Thoracic aorta (tissue), 2 donors: ENCODE results near the gene IL1RL2. TPM values are rescaled to one million over a fixed set of nuclear protein-coding genes. Genes with fewer than 3 reads are reported as not detected.

ENCODE experiments used
- ATAC-seq: fragments of 150-250 bp; one replicate; pipeline ENCODE4 v1.8.0; 2017; ENCODE audit warnings: low read depth; ENCODE audit not compliant: insufficient number of reproducible peaks, low FRiP score
- DNase-seq: peaks from one replicate; pipeline ENCODE4 v3.0.0-alpha.2; 2020; ENCODE audit warnings: low spot score
- H3K27ac ChIP-seq, 2 donors: fragments of 200-600 bp; sonication (generic); 1 replicate in 1 of 2; 2 replicates in 1 of 2; pipeline ENCODE4 v1.5.1; 2016; ENCODE audit warnings: mild to moderate bottlenecking in 2 of 2, moderate library complexity in 2 of 2
- H3K27me3 ChIP-seq: fragments of 200-600 bp; sonication (generic); replicated peaks from 2 replicates; pipeline ENCODE4 v1.6.0; 2016; ENCODE audit warnings: mild to moderate bottlenecking; ENCODE audit not compliant: insufficient read depth
- H3K36me3 ChIP-seq: fragments of 200-600 bp; sonication (generic); one replicate; pipeline ENCODE4 v1.5.1; 2016
- H3K4me1 ChIP-seq, 2 donors: fragments of 200-600 bp; sonication (generic); 1 replicate in 1 of 2; 2 replicates in 1 of 2; pipeline versions ENCODE4 v1.5.1 to v1.6.0; 2016; ENCODE audit warnings: low read depth in 2 of 2, mild to moderate bottlenecking in 1 of 2; ENCODE audit not compliant: control insufficient read depth in 1 of 2
- H3K4me3 ChIP-seq: fragments of 200-600 bp; sonication (generic); 2 replicates; pipeline ENCODE4 v1.5.1; 2016; ENCODE audit warnings: mild to moderate bottlenecking
- H3K9me3 ChIP-seq: fragments of 200-600 bp; sonication (generic); 2 replicates; pipeline ENCODE4 v1.5.1; 2016
- total RNA-seq, 2 donors: library from RNA; depleted of rRNA; stranded (reverse); fragments of >200 nt; gene quantifications; one replicate each; pipeline versions ENCODE4 v1.1.0 to v1.2.3, GENCODE V29; 2016
- TF ChIP-seq, protein P1 (sequence below): fragments of 200-600 bp; sonication (generic); IDR thresholded peaks from one replicate; pipeline ENCODE4 v1.5.1; 2019; ENCODE audit warnings: antibody characterized with exemption

The IL1RL2 gene
- total RNA-seq, 2 donors from 2014 or later = 0.68 to 1.3 TPM

DNA sequence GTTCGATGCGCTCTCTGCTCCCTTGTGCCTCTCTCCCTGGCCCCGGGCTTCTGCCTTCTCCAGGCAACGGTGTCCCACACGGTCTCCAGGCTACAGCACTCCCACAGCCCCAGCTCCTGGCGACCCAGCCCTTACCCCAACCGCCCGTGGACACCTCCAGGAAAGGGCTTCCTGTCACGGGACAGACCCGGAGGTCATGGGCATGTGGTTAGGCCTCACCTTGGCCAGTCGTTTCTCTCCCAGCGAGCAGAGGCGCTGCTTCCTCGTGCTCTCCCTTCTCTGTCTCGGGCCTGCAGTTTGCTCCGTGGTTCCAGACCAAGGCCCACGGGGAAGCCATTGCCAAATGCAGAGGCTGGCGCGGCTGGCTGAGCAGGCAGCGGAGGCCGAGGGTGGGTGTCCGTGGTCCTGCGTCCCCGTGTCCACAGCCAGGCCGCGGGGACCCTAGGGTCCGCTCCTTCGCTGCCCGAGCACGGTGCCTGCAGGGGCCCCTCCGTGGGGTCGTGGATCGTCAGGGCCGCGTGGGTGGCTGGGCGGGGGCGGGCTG is 63.5 kb downstream of the IL1RL2 start:
- Histone ChIP-seq H3K4me1 (peaks cover 3 to 6% of the 10 kb centered on the region in 2 donors), H3K27ac (no peak overlapping the region), H3K27me3 (no peaks in the 10 kb centered on the region), H3K9me3 (no peaks in the 10 kb centered on the region), H3K4me3 (peak overlapping the region; percentile 77), H3K36me3 (no peaks in the 10 kb centered on the region)
- ATAC-seq = no peak
- no peak for DNase-seq
- TF ChIP-seq, protein P1, sequence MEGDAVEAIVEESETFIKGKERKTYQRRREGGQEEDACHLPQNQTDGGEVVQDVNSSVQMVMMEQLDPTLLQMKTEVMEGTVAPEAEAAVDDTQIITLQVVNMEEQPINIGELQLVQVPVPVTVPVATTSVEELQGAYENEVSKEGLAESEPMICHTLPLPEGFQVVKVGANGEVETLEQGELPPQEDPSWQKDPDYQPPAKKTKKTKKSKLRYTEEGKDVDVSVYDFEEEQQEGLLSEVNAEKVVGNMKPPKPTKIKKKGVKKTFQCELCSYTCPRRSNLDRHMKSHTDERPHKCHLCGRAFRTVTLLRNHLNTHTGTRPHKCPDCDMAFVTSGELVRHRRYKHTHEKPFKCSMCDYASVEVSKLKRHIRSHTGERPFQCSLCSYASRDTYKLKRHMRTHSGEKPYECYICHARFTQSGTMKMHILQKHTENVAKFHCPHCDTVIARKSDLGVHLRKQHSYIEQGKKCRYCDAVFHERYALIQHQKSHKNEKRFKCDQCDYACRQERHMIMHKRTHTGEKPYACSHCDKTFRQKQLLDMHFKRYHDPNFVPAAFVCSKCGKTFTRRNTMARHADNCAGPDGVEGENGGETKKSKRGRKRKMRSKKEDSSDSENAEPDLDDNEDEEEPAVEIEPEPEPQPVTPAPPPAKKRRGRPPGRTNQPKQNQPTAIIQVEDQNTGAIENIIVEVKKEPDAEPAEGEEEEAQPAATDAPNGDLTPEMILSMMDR = no peak

DNA sequence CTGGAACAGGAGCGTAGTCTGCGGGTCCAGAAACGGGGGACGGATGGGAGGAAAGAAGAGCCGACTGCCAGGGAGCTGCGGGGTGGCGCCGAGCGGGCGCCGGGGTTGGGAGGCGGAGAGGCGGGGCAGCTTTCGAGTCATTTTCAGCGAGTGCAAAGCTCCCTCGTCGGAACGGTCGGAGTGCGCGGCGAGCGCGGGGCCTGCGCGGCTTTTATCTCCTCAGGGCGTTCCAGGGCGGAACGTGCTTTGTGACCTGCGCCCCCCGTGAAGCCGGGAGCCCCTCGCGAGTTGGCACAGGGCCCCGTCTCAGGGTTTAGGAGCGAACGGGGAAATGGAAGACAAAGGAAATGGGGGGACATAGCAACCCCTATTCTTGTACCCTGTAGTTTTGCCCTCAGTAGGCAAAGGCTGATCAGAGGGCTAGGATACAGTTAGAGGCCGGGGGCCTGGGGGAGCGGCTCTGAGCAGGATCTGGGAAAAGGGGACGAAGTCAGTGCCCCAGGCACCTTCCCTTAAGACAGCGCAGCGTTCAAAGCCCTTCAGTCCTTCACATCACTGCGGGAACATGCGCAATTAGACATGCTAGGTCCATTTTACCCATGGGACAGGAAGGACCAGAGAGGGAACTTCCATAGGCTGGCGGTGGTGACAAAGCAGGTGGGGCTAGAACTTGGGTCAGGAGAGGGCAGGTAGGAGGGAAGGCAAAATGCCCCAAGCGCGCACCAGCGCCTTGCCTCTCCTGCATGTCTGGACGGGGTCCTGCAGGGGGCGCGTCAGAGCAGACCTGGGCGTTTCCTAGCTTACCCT is 64.4 kb downstream of the IL1RL2 start:
- Histone ChIP-seq H3K4me3 (peak overlapping the region; percentile 77), H3K27me3 (no peaks in the 10 kb centered on the region), H3K27ac (no peak overlapping the region), H3K36me3 (no peaks in the 10 kb centered on the region), H3K9me3 (no peaks in the 10 kb centered on the region), H3K4me1 (peaks cover 3 to 6% of the 10 kb centered on the region in 2 donors)
- ATAC-seq (no peak), DNase-seq (no peak)
- TF ChIP-seq, protein P1 = peak; percentile 45

DNA sequence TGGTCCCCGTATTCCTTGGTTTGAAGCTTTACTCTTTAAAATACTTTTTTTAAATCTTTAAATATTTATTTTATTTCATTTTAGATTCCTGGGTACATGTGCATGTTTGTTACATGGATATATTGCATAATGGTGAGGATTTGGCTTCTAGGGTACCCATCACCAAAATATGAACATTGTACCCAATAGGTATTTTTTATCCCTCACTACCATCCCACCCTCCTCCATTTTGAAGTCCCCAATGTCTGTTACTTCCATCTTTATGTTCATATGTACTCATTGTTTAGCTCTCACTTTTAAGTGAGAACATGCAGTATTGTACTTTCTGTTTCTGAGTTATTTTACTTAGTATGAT is 65.0 kb downstream of the IL1RL2 start:
- Histone ChIP-seq H3K4me3 (peak overlapping the region; percentile 77), H3K9me3 (no peaks in the 10 kb centered on the region), H3K4me1 (peaks cover 3 to 6% of the 10 kb centered on the region in 2 donors), H3K36me3 (no peaks in the 10 kb centered on the region), H3K27ac (no peak overlapping the region), H3K27me3 (no peaks in the 10 kb centered on the region)
- TF ChIP-seq, protein P1 = peak; percentile 6
- no peak for ATAC-seq
- DNase-seq = no peak

DNA sequence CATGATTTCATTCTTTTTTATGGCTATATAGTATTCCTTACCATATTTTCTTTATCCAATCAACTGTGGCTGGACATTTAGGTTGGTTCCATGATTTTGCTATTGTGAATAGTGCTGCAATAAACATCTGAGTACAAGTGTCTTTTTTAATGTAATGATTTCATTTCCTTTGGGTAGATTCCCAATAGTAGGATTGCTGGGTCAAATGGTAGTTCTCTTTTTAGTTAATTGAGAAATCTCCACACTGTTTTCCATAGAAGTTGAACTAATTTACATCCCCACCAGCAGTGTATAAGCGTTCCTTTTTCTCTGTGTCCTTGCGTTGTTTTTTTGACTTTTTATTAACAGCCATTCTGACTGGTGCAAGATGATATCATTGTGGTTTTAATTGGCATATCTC is 65.4 kb downstream of the IL1RL2 start:
- Histone ChIP-seq H3K36me3 (no peaks in the 10 kb centered on the region), H3K27ac (no peak overlapping the region), H3K27me3 (no peaks in the 10 kb centered on the region), H3K4me3 (no peak overlapping the region), H3K9me3 (no peaks in the 10 kb centered on the region), H3K4me1 (peaks cover 3 to 6% of the 10 kb centered on the region in 2 donors)
- TF ChIP-seq, protein P1 = no peak
- ATAC-seq (no peak), DNase-seq (no peak)

DNA sequence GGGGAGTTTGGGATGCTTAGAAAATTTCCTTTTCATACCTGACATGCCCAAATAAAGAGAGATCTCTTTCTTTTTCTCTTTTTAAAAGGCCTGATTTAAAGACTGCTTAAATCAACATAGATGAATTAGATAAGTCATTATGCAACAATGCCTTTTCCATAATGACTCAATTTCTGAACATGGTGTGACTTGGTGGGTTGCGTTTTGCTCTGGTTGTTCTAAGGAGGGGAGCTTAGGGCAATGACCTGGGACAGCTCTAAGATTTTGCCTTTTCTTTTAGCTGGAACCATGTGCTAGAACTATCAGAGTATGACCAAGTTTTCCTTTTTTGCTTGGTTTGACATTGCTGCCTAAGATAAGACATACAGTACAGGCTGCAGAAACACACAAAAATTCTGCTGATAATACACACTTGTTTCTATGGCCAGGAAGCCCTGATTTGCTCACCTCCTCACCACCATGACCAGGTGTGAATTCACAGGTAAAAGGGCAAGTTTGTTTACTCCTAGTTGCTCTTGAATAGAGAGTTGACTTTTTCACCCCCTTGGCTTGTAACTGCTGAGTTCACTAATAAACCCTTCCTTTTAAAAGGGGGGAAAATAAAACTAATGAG is 66.4 kb downstream of the IL1RL2 start:
- Histone ChIP-seq H3K36me3 (no peaks in the 10 kb centered on the region), H3K27ac (no peak overlapping the region), H3K4me3 (no peak overlapping the region), H3K9me3 (no peaks in the 10 kb centered on the region), H3K4me1 (peaks cover 3 to 6% of the 10 kb centered on the region in 2 donors), H3K27me3 (no peaks in the 10 kb centered on the region)
- TF ChIP-seq, protein P1 = no peak
- DNase-seq = no peak
- ATAC-seq = no peak
